HG02678 (cell line): Measurements from ENCODE around the gene BTBD9.
"Not testable (repeated sequence)": the region's sequence is repeated elsewhere in the genome, so short reads cannot be mapped to it uniquely, and the experiment has no call there.

Experiments used
- ATAC-seq: cut with Tn5 transposase; IDR thresholded peaks from one replicate; pipeline ENCODE4 v1.9.1; 2021; ENCODE audit warnings: mild to moderate bottlenecking, moderate library complexity; ENCODE audit not compliant: unreplicated experiment

The BTBD9 gene

GRCh38 chr6:38136547-38136946 lies 503.2 kb downstream of the BTBD9 start:
- no peak for ATAC-seq

GRCh38 chr6:38134704-38135088 lies 505.0 kb downstream of the BTBD9 start:
- no peak for ATAC-seq

- ATAC-seq, result no peak
These were observed 505.6 kb downstream of the BTBD9 start for GRCh38 chr6:38133932-38134703.

GRCh38 chr6:38131527-38131965 lies 508.2 kb downstream of the BTBD9 start:
- ATAC-seq, result no peak

- no peak for ATAC-seq
These were observed 512.4 kb downstream of the BTBD9 start for GRCh38 chr6:38127284-38127683.

GRCh38 chr6:38124224-38124926 lies 515.4 kb downstream of the BTBD9 start:
- not testable (repeated sequence) for ATAC-seq

GRCh38 chr6:38119516-38119915 lies 520.2 kb downstream of the BTBD9 start:
- ATAC-seq, result no peak

- no peak for ATAC-seq
These were observed 520.9 kb downstream of the BTBD9 start for GRCh38 chr6:38118791-38119365.
